K562 (cell line): ENCODE data around the gene KCNC3. TPM values are rescaled to one million over a fixed set of nuclear protein-coding genes. Genes with fewer than 3 reads are reported as not detected.

Source experiments
- ARID1B ChIP-seq: fragments of 450-650 bp; IDR thresholded peaks from 2 replicates; pipeline ENCODE4 v1.6.1; 2016; ENCODE audit warnings: antibody characterized with exemption, mild to moderate bottlenecking, inconsistent platforms
- ATF1 ChIP-seq, 2 experiments: fragments of 450-650 bp in 1 of 2; IDR thresholded peaks; 2 replicates each; pipeline ENCODE4 v1.6.1; 2016; ENCODE audit warnings: missing compliant biosample characterization in 1 of 2, missing genetic modification characterization in 1 of 2
- CEBPG ChIP-seq, 3 experiments: fragments of 200-800 bp in 1 of 3; sonication (Bioruptor generic) in 1 of 3; sonication (generic) in 1 of 3; formaldehyde crosslinking in 1 of 3; IDR thresholded peaks in 2 of 3; conservative IDR thresholded peaks in 1 of 3; 2 replicates each; pipeline versions ENCODE4 v1.6.1 to v1.8.0; 2016 to 2022; ENCODE audit warnings: missing compliant biosample characterization in 2 of 3, missing genetic modification characterization in 2 of 3, mild to moderate bottlenecking in 1 of 3, missing genetic modification reagents in 1 of 3
- FOXK2 ChIP-seq, 2 experiments: fragments of 450-650 bp; IDR thresholded peaks in 1 of 2; conservative IDR thresholded peaks in 1 of 2; 2 replicates each; pipeline ENCODE4 v1.6.1; 2016; ENCODE audit warnings: low read depth in 2 of 2, mild to moderate bottlenecking in 1 of 2
- HDAC3 ChIP-seq: fragments of 450-650 bp; IDR thresholded peaks from 2 replicates; pipeline ENCODE4 v1.6.1; 2018; ENCODE audit warnings: borderline replicate concordance, mild to moderate bottlenecking, moderate library complexity; ENCODE audit not compliant: partially characterized antibody
- HMG20A ChIP-seq: fragments of 450-650 bp; formaldehyde crosslinking; conservative IDR thresholded peaks from 2 replicates; pipeline ENCODE4 v1.4.0; 2020; ENCODE audit warnings: mild to moderate bottlenecking, mixed read lengths
- MYC ChIP-seq, 2 experiments: fragments of 250-450 bp in 1 of 2; sonication (Bioruptor Pico) in 1 of 2; IDR thresholded peaks; 2 replicates each; pipeline versions ENCODE4 v1.5.1 to v1.6.1; 2012 to 2021; ENCODE audit warnings: low read depth in 2 of 2, borderline replicate concordance in 1 of 2, improper control_type of control experiment in 1 of 2, low read length in 1 of 2, mild to moderate bottlenecking in 1 of 2, moderate library complexity in 1 of 2
- NFATC3 ChIP-seq: fragments of 450-650 bp; IDR thresholded peaks from 2 replicates; pipeline ENCODE4 v1.6.1; 2017; ENCODE audit warnings: mild to moderate bottlenecking
- RBBP5 ChIP-seq: fragments of 200-600 bp; sonication (generic); IDR thresholded peaks from 2 replicates; pipeline ENCODE4 v1.6.1; 2012; ENCODE audit warnings: borderline replicate concordance, mild to moderate bottlenecking, low read length, control low read depth, inconsistent platforms; ENCODE audit not compliant: insufficient read depth, poor library complexity, severe bottlenecking
- SMAD1 ChIP-seq: fragments of 150-350 bp; IDR thresholded peaks from 2 replicates; pipeline ENCODE4 v1.6.1; 2014; ENCODE audit warnings: low read length, low read depth; ENCODE audit not compliant: partially characterized antibody
- TSC22D4 ChIP-seq: fragments of 450-650 bp; IDR thresholded peaks from 2 replicates; pipeline ENCODE4 v1.6.1; 2016; ENCODE audit warnings: missing genetic modification characterization, missing biosample characterization, control low read depth
- ZBTB17 ChIP-seq: fragments of 450-650 bp; formaldehyde crosslinking; IDR thresholded peaks from 2 replicates; pipeline ENCODE4 v1.4.0; 2020; ENCODE audit warnings: mild to moderate bottlenecking
- ZFX ChIP-seq: sonication (generic); formaldehyde crosslinking; IDR thresholded peaks from 2 replicates; pipeline ENCODE4 v1.8.0; 2022; ENCODE audit warnings: mild to moderate bottlenecking, missing genetic modification reagents, moderate library complexity
- ZNF436 ChIP-seq: fragments of 250-450, 450-650 bp; sonication (Bioruptor Pico); formaldehyde crosslinking; IDR thresholded peaks from 2 replicates; pipeline ENCODE4 v1.7.0; 2020; ENCODE audit warnings: mild to moderate bottlenecking
- polyA plus RNA-seq, 8 experiments: library from polyadenylated mRNA; depleted of rRNA in 4 of 8; stranded (reverse) in 5 of 8; unstranded in 3 of 8; fragments of >200 nt; fragmentation: Nextera tagmentation in 2 of 8; fragmentation: Illumina TruSeq in 1 of 8; extraction: Ambion mirVana in 2 of 8; extraction: Trizol in 1 of 8; gene quantifications; 2 replicates each; pipeline versions ENCODE4 v1.2.1 to v1.2.3, GENCODE V29; 2011 to 2014; ENCODE audit warnings: inconsistent platforms in 1 of 8, missing spikeins in 1 of 8
- total RNA-seq, 7 experiments: library from RNA; depleted of rRNA in 6 of 7; stranded (reverse); fragments of >200 nt in 6 of 7; fragmentation: Illumina TruSeq in 2 of 7; extraction: Trizol in 2 of 7; gene quantifications; 2 replicates each; pipeline versions ENCODE4 v1.2.1 to v1.2.3, GENCODE V29; 2011 to 2021; ENCODE audit warnings: low replicate concordance in 1 of 7
- TF ChIP-seq, protein P1 (sequence below), 3 experiments: fragments of 200-800 bp in 1 of 3; fragments of 250-450 bp in 1 of 3; fragments of 450-650 bp in 1 of 3; sonication (Bioruptor Pico) in 1 of 3; sonication (Bioruptor generic) in 1 of 3; formaldehyde crosslinking in 1 of 3; IDR thresholded peaks; 2 replicates each; pipeline versions ENCODE4 v1.6.1 to v1.8.0; 2016 to 2022; ENCODE audit warnings: mild to moderate bottlenecking in 2 of 3, missing genetic modification characterization in 2 of 3, missing compliant biosample characterization in 1 of 3, moderate library complexity in 1 of 3
- TF ChIP-seq, protein P2 (sequence below), 3 experiments: IDR thresholded peaks in 2 of 3; conservative IDR thresholded peaks in 1 of 3; 2 replicates each; pipeline ENCODE4 v1.5.1; 2011 to 2012; ENCODE audit warnings: low read length in 3 of 3, mild to moderate bottlenecking in 3 of 3, control low read depth in 2 of 3, improper control_type of control experiment in 1 of 3, inconsistent platforms in 1 of 3, low read depth in 1 of 3, mixed read lengths in 1 of 3, moderate library complexity in 1 of 3; ENCODE audit not compliant: insufficient read depth in 2 of 3

Gene KCNC3
- total and polyA plus RNA-seq, 9 of the 15 experiments (the other 6 are each of a cell fraction or from before 2014, with no cell fraction given): 0.03 to 26.2 (median 2.0) TPM

DNA sequence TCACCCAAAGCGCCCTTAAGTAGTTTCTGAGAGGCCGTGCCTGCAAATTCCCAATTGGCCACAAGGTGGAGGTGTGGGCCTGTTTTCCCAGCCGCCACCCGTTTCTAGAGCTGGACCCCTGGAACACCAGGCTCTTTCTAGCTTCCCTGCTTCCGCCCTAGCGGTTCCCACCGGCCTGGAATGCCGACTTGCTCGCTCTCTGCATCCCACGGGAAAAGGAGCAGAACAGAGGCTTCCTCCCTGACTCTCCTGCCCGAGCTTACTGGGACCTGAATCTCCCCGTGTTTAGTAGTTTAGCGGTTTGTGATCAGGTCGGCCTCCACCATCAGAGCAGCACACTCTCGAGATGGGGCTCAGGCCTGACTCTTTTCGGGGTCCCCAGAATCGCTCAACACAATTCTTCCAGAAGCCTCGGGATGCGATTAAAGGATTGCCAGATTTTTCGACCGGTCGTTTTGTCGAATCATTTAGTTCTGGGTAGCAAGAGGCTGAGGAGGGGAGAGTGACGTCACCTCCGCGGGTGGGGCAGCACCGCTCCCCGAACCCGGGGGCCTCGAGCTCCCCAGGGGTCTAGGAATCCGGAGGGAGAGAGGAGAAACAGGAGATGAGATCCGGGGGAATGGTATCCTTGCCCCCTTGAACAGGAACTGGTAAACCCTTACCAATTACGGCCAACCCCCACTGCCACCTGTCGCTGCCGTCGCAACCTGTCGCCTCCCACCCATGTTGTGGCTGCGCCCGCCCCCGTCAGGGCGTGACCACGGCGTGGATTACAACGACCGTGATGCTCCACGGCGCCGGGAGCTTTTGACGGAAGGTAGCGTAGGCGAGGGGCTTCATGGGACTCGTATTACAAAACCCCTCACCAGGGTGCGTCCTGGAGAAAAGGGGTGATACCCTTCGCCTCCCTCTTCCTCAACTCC, 28.3 kb upstream of the KCNC3 start (continued):
- TF ChIP-seq, protein P1, sequence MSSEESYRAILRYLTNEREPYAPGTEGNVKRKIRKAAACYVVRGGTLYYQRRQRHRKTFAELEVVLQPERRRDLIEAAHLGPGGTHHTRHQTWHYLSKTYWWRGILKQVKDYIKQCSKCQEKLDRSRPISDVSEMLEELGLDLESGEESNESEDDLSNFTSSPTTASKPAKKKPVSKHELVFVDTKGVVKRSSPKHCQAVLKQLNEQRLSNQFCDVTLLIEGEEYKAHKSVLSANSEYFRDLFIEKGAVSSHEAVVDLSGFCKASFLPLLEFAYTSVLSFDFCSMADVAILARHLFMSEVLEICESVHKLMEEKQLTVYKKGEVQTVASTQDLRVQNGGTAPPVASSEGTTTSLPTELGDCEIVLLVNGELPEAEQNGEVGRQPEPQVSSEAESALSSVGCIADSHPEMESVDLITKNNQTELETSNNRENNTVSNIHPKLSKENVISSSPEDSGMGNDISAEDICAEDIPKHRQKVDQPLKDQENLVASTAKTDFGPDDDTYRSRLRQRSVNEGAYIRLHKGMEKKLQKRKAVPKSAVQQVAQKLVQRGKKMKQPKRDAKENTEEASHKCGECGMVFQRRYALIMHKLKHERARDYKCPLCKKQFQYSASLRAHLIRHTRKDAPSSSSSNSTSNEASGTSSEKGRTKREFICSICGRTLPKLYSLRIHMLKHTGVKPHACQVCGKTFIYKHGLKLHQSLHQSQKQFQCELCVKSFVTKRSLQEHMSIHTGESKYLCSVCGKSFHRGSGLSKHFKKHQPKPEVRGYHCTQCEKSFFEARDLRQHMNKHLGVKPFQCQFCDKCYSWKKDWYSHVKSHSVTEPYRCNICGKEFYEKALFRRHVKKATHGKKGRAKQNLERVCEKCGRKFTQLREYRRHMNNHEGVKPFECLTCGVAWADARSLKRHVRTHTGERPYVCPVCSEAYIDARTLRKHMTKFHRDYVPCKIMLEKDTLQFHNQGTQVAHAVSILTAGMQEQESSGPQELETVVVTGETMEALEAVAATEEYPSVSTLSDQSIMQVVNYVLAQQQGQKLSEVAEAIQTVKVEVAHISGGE (CRISPR knock-in tag; IDR thresholded peaks at IDR 0.05): peak in 1 of 3 experiments; percentile 21; a peak in 1 of 6 replicates
- TF ChIP-seq, protein P2, sequence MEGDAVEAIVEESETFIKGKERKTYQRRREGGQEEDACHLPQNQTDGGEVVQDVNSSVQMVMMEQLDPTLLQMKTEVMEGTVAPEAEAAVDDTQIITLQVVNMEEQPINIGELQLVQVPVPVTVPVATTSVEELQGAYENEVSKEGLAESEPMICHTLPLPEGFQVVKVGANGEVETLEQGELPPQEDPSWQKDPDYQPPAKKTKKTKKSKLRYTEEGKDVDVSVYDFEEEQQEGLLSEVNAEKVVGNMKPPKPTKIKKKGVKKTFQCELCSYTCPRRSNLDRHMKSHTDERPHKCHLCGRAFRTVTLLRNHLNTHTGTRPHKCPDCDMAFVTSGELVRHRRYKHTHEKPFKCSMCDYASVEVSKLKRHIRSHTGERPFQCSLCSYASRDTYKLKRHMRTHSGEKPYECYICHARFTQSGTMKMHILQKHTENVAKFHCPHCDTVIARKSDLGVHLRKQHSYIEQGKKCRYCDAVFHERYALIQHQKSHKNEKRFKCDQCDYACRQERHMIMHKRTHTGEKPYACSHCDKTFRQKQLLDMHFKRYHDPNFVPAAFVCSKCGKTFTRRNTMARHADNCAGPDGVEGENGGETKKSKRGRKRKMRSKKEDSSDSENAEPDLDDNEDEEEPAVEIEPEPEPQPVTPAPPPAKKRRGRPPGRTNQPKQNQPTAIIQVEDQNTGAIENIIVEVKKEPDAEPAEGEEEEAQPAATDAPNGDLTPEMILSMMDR (IDR thresholded peaks at IDR 0.05 in 2 of 3, conservative IDR thresholded peaks at IDR 0.05 in 1 of 3; ENCODE audit: insufficient read depth in 2 of 3, low read depth in 1 of 3, low read length in 3 of 3): peak; percentile 89 to 91 (median 90)
- TF ChIP-seq CEBPG (CRISPR knock-in tag; IDR thresholded peaks at IDR 0.05): no peak
- peak; percentile 4 to 39; a peak in 3 of 4 replicates for TF ChIP-seq CEBPG (tag; conservative IDR thresholded peaks at IDR 0.05 in 1 of 2, IDR thresholded peaks at IDR 0.05 in 1 of 2)
- TF ChIP-seq ATF1 (CRISPR knock-in tag; IDR thresholded peaks at IDR 0.05): peak; percentile 36; the same call in 1 of the 2 replicates
- peak; percentile 98 for TF ChIP-seq ATF1 (tag; IDR thresholded peaks at IDR 0.05)
- no peak for TF ChIP-seq SMAD1
- no peak for TF ChIP-seq NFATC3
- TF ChIP-seq ARID1B: no peak; the same call in 1 of the 2 replicates
- TF ChIP-seq HDAC3: no peak
- peak; percentile 21; the same call in 1 of the 2 replicates for TF ChIP-seq ZBTB17 (CRISPR knock-in tag)
- no peak for TF ChIP-seq HMG20A
- TF ChIP-seq ZFX: peak; percentile 82
- TF ChIP-seq RBBP5: no peak
- TF ChIP-seq ZNF436: no peak
- TF ChIP-seq FOXK2 (conservative IDR thresholded peaks at IDR 0.05 in 1 of 2, IDR thresholded peaks at IDR 0.05 in 1 of 2; ENCODE audit: low read depth in 2 of 2): peak; percentile 83 to 87
- no peak for TF ChIP-seq TSC22D4
- peak; percentile 66 for TF ChIP-seq MYC (IDR thresholded peaks at IDR 0.05; ENCODE audit: low read depth, low read length)
- peak; percentile 41; the same call in 1 of the 2 replicates for TF ChIP-seq MYC (CRISPR knock-in tag; IDR thresholded peaks at IDR 0.05; ENCODE audit: borderline replicate concordance, low read depth)
